ENCODE data around the gene SPHK1.

SPHK1 gene

DNA sequence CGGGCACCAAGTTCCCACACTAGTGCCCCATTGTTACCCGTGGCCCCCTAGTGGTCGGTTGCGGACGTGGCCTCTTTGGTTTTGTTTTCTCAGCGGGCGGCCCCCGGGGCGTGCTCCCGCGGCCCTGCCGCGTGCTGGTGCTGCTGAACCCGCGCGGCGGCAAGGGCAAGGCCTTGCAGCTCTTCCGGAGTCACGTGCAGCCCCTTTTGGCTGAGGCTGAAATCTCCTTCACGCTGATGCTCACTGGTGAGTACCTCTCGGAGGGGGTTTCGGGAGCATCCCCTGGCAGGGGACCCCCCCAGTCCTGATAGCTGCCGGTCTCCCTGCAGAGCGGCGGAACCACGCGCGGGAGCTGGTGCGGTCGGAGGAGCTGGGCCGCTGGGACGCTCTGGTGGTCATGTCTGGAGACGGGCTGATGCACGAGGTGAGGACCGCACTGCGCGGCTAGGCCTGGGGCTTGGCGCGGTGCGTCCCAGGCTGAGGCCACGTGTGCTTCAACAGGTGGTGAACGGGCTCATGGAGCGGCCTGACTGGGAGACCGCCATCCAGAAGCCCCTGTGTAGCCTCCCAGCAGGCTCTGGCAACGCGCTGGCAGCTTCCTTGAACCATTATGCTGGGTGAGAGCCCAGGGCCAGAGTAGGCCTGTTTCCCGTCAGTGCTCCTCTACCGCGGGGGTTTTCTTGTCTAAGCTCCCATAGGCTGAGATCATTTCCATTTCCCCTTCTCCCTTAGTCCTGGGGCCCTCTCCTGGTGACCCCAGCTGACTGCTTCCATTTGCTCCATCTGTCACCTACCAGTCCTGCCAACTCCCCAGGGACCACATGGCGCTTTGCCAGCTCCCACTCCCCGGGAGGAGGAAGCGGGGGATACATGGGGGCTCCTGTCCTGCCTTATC, 1.7 kb downstream of the SPHK1 start:
- Mint-ChIP-seq H3K9me3 (no peaks in the 10 kb centered on the region), H3K27ac (peak overlapping the region in 1 of 3 experiments; percentile 22), H3K27me3 (ENCODE audit: low read depth) (peaks cover 31% of the 10 kb centered on the region), H3K4me3 (peak overlapping the region; percentile 59 to 75 (median 61)), H3K4me1 (peaks cover 11% of the 10 kb centered on the region), H3K36me3 (ENCODE audit: low read depth) (peaks cover 5% of the 10 kb centered on the region)
- TF ChIP-seq, protein P1, sequence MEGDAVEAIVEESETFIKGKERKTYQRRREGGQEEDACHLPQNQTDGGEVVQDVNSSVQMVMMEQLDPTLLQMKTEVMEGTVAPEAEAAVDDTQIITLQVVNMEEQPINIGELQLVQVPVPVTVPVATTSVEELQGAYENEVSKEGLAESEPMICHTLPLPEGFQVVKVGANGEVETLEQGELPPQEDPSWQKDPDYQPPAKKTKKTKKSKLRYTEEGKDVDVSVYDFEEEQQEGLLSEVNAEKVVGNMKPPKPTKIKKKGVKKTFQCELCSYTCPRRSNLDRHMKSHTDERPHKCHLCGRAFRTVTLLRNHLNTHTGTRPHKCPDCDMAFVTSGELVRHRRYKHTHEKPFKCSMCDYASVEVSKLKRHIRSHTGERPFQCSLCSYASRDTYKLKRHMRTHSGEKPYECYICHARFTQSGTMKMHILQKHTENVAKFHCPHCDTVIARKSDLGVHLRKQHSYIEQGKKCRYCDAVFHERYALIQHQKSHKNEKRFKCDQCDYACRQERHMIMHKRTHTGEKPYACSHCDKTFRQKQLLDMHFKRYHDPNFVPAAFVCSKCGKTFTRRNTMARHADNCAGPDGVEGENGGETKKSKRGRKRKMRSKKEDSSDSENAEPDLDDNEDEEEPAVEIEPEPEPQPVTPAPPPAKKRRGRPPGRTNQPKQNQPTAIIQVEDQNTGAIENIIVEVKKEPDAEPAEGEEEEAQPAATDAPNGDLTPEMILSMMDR (IDR thresholded peaks at IDR 0.05; ENCODE audit: unreplicated experiment in 3 of 3) = peak; percentile 86 to 88 (median 87)

DNA sequence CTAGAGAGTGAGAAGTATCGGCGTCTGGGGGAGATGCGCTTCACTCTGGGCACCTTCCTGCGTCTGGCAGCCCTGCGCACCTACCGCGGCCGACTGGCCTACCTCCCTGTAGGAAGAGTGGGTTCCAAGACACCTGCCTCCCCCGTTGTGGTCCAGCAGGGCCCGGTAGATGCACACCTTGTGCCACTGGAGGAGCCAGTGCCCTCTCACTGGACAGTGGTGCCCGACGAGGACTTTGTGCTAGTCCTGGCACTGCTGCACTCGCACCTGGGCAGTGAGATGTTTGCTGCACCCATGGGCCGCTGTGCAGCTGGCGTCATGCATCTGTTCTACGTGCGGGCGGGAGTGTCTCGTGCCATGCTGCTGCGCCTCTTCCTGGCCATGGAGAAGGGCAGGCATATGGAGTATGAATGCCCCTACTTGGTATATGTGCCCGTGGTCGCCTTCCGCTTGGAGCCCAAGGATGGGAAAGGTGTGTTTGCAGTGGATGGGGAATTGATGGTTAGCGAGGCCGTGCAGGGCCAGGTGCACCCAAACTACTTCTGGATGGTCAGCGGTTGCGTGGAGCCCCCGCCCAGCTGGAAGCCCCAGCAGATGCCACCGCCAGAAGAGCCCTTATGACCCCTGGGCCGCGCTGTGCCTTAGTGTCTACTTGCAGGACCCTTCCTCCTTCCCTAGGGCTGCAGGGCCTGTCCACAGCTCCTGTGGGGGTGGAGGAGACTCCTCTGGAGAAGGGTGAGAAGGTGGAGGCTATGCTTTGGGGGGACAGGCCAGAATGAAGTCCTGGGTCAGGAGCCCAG, 2.8 kb downstream of the SPHK1 start:
- TF ChIP-seq, protein P1 (IDR thresholded peaks at IDR 0.05; ENCODE audit: unreplicated experiment in 3 of 3) = no peak
- Mint-ChIP-seq H3K27ac (no peak overlapping the region), H3K4me1 (peaks cover 4% of the 10 kb centered on the region), H3K36me3 (ENCODE audit: low read depth) (peaks cover 11% of the 10 kb centered on the region), H3K27me3 (ENCODE audit: low read depth) (peaks cover 26% of the 10 kb centered on the region), H3K9me3 (no peaks in the 10 kb centered on the region), H3K4me3 (peak overlapping the region; percentile 42 to 75 (median 42))

DNA sequence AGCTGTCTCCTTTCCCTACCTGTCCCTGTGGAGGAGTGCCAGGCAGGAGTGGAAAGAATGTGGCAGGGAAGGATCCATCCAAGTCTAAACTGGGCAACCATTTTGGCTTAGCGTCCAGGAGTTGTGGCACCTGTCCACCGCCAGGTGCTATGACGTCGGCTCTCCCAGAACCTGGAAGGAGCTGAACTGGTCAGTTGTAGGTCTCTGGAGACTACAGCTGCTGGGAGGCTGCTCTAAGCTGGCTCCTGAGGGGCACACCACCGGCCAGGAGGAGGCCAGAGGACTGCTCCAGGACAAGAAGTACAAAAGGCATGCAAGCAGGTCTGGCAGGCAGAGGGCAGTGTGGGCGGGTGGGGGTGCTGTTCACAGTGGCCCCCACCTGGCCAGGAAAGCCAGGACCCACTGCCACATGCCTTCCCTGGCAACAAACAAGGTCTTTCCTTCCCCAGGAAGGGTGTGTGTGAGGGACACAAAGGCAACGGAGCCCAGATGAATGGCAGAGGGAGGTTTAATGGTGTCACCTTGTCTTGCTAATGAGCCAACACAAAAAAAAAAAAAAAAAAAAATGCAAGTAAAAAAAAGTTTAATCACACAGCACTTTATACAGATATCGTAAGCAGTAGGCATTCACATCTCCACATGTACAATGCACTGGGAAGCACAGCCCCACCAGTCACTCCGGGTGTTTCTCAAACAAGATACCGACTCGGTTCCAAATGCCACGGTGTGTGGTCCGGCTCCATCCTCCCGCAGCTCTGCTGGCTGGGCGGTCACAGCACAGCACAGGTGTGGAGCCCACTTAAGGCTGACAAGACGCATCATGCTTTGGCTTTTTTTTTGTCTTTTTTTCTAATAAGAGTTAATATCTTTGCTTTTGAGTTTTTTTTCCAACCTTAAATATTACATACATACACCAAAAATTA, 4.8 kb downstream of the SPHK1 start:
- Mint-ChIP-seq H3K27ac (no peak overlapping the region), H3K36me3 (ENCODE audit: low read depth) (peaks cover 18% of the 10 kb centered on the region), H3K9me3 (no peaks in the 10 kb centered on the region), H3K27me3 (ENCODE audit: low read depth) (peaks cover 17% of the 10 kb centered on the region), H3K4me1 (no peaks in the 10 kb centered on the region), H3K4me3 (no peak overlapping the region)
- TF ChIP-seq, protein P1 (IDR thresholded peaks at IDR 0.05; ENCODE audit: unreplicated experiment in 3 of 3) = no peak

DNA sequence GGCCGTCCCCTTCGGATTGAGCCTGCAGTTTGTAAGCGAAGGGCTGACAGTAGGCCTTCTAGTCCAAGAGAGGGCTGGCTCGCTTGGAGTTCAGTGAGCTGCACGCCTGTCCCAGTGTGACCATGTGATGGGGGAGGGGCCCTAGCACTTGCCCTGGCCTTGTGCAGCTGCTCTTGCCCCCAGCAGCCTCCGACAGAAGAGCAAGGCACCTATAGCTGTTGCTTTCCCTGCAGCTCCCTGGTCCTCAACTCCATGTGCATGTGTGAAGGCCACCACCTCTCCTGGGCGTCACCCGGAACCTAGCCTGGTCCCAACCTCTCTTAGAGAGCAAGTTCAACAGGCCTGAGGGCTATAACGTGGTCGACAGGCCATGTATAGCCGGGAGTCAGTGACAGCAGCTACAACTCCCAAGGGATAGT, 5.6 kb downstream of the SPHK1 start:
- H3K36me3 Mint-ChIP-seq (ENCODE audit: low read depth) = peaks cover 23% of the 10 kb centered on the region
- TF ChIP-seq, protein P1 (IDR thresholded peaks at IDR 0.05; ENCODE audit: unreplicated experiment in 3 of 3) = no peak
- no peak overlapping the region for H3K27ac Mint-ChIP-seq
- H3K27me3 Mint-ChIP-seq (ENCODE audit: low read depth) = peaks cover 17% of the 10 kb centered on the region
- H3K9me3 Mint-ChIP-seq = no peaks in the 10 kb centered on the region
- no peak overlapping the region for H3K4me3 Mint-ChIP-seq
- no peaks in the 10 kb centered on the region for H3K4me1 Mint-ChIP-seq

DNA sequence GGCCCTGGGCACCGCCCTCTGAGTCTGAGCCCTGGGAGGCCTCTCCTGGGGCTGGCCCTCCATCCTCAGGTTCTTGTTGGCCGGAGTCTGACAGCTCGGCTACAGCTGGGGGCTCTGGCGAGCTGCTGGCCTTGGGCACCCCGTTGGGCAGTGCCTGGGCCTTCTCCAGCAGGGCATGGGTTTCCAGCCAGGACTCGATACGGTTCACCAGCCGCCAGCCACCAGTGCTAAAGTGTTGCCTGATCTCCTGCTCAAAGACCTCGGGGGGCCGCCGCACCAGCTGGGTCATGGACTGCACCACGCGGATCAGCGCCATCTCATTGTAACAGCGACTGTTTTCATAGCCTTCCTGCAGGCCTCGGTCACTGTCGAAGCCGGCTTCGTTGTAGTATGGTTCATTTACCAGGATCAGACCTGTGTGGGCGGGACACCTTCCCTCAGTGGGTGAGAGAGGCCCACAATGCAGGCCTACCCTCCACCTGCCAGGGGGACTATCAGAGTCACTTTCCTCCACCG, 6.8 kb downstream of the SPHK1 start:
- TF ChIP-seq, protein P1 (IDR thresholded peaks at IDR 0.05; ENCODE audit: unreplicated experiment in 3 of 3) = no peak
- H3K4me3 Mint-ChIP-seq = no peak overlapping the region
- H3K27me3 Mint-ChIP-seq (ENCODE audit: low read depth) = peaks cover 11% of the 10 kb centered on the region
- peaks cover 25% of the 10 kb centered on the region for H3K36me3 Mint-ChIP-seq (ENCODE audit: low read depth)
- no peaks in the 10 kb centered on the region for H3K4me1 Mint-ChIP-seq
- H3K27ac Mint-ChIP-seq = no peak overlapping the region
- H3K9me3 Mint-ChIP-seq = no peaks in the 10 kb centered on the region

Measured in nephron (organoid).